H1 (cell line): Measurements from ENCODE around the gene MEF2C. TPM values are rescaled to one million over a fixed set of nuclear protein-coding genes. Genes with fewer than 3 reads are reported as not detected.
A peak's percentile ranks its signal among the peaks of the same experiment; 100 is the strongest.

Source experiments
- BACH1 ChIP-seq: IDR thresholded peaks from 2 replicates; pipeline ENCODE4 v1.6.1; 2012; ENCODE audit warnings: low read length, improper control_type of control experiment
- BRCA1 ChIP-seq: IDR thresholded peaks from 2 replicates; pipeline ENCODE4 v1.6.1; 2012; ENCODE audit warnings: low read depth, low read length, improper control_type of control experiment
- CBX8 ChIP-seq: fragments of 300-800, 300-1000 bp; sonication (generic); IDR thresholded peaks from 2 replicates; pipeline ENCODE4 v1.7.1; 2016; ENCODE audit warnings: low read depth, low read length, borderline replicate concordance
- FOSL1 ChIP-seq: IDR thresholded peaks from 2 replicates; pipeline ENCODE4 v1.6.1; 2011; ENCODE audit warnings: mild to moderate bottlenecking, low read depth, low read length, moderate library complexity; ENCODE audit not compliant: insufficient read depth
- GABPA ChIP-seq: IDR thresholded peaks from 2 replicates; pipeline ENCODE4 v1.6.1; 2011; ENCODE audit warnings: mild to moderate bottlenecking, low read length, moderate library complexity, borderline replicate concordance; ENCODE audit not compliant: insufficient read depth
- GTF2F1 ChIP-seq: IDR thresholded peaks from 2 replicates; pipeline ENCODE4 v1.6.1; 2012; ENCODE audit warnings: low read depth, low read length, improper control_type of control experiment, borderline replicate concordance
- HDAC2 ChIP-seq, 2 experiments: fragments of 300-600 bp in 1 of 2; sonication (generic) in 1 of 2; IDR thresholded peaks; 2 replicates each; pipeline ENCODE4 v1.6.1; 2011 to 2012; ENCODE audit warnings: low read depth in 2 of 2, low read length in 2 of 2, mild to moderate bottlenecking in 2 of 2, moderate library complexity in 2 of 2, borderline replicate concordance in 1 of 2, inconsistent platforms in 1 of 2
- JUN ChIP-seq: IDR thresholded peaks from 2 replicates; pipeline ENCODE4 v1.6.1; 2011; ENCODE audit warnings: low read depth, mild to moderate bottlenecking, improper control_type of control experiment, low read length
- KDM1A ChIP-seq: fragments of 200-600, 300-600 bp; sonication (generic); IDR thresholded peaks from 2 replicates; pipeline ENCODE4 v1.7.1; 2016; ENCODE audit warnings: mild to moderate bottlenecking, low read length, borderline replicate concordance
- KDM4A ChIP-seq: IDR thresholded peaks from one replicate; pipeline ENCODE4 v1.7.1; 2012; ENCODE audit warnings: low read depth, mild to moderate bottlenecking, moderate library complexity, low read length, inconsistent platforms; ENCODE audit not compliant: severe bottlenecking
- NRF1 ChIP-seq: IDR thresholded peaks from 2 replicates; pipeline ENCODE4 v1.6.1; 2011; ENCODE audit warnings: mild to moderate bottlenecking, low read depth, low read length, improper control_type of control experiment
- POU5F1 ChIP-seq: IDR thresholded peaks from 2 replicates; pipeline ENCODE4 v1.6.1; 2011; ENCODE audit warnings: low read depth, mild to moderate bottlenecking, low read length, moderate library complexity
- RBBP5 ChIP-seq: IDR thresholded peaks from 2 replicates; pipeline ENCODE4 v1.7.1; 2012; ENCODE audit warnings: low read depth, mild to moderate bottlenecking, inconsistent platforms, low read length, moderate library complexity, borderline replicate concordance
- RFX5 ChIP-seq: IDR thresholded peaks from 2 replicates; pipeline ENCODE4 v1.6.1; 2011; ENCODE audit warnings: low read depth, low read length, improper control_type of control experiment, borderline replicate concordance
- SAP30 ChIP-seq: fragments of 300-600 bp; sonication (generic); IDR thresholded peaks from 2 replicates; pipeline ENCODE4 v1.7.1; 2012; ENCODE audit warnings: low read length, moderate library complexity, mild to moderate bottlenecking, inconsistent platforms; ENCODE audit not compliant: insufficient read depth, insufficient replicate concordance
- SP2 ChIP-seq: IDR thresholded peaks from 2 replicates; pipeline ENCODE4 v1.6.1; 2012; ENCODE audit warnings: mild to moderate bottlenecking, low read length, inconsistent platforms
- TAF1 ChIP-seq: IDR thresholded peaks from 2 replicates; pipeline ENCODE4 v1.6.1; 2011; ENCODE audit warnings: mild to moderate bottlenecking, low read depth, low read length
- TAF7 ChIP-seq: optimal IDR thresholded peaks from 2 replicates; pipeline ENCODE3; 2011; ENCODE audit warnings: low read depth, mild to moderate bottlenecking, inconsistent platforms, low read length, moderate library complexity, borderline replicate concordance
- TCF12 ChIP-seq: IDR thresholded peaks from 2 replicates; pipeline ENCODE4 v1.6.1; 2011; ENCODE audit warnings: low read depth, mild to moderate bottlenecking, low read length
- TEAD4 ChIP-seq: IDR thresholded peaks from 2 replicates; pipeline ENCODE4 v1.6.1; 2012; ENCODE audit warnings: low read depth, low read length, inconsistent platforms, mixed read lengths
- polyA plus RNA-seq, 7 experiments: library from polyadenylated mRNA; depleted of rRNA in 3 of 7; stranded (reverse) in 5 of 7; unstranded in 2 of 7; fragments of >200 nt in 5 of 7; fragments of 200-250 nt in 2 of 7; gene quantifications; 1 replicate in 5 of 7; 2 replicates in 1 of 7; 4 replicates in 1 of 7; pipeline versions ENCODE4 v1.2.1 to v1.2.3, GENCODE V29; 2011 to 2013; ENCODE audit warnings: missing spikeins in 2 of 7, mixed read lengths in 2 of 7
- total RNA-seq: library from RNA; stranded (reverse); fragmentation: NEBNext Ultra II Directional; extraction: Animal tissue kit (Norgen Biotek cat#: 25700); gene quantifications from 2 replicates; pipeline ENCODE4 v1.2.1, GENCODE V29; 2021
- TF ChIP-seq, protein P1 (sequence below): IDR thresholded peaks from 2 replicates; pipeline ENCODE4 v1.6.1; 2011; ENCODE audit warnings: low read depth, mild to moderate bottlenecking, low read length; ENCODE audit not compliant: insufficient read depth
- TF ChIP-seq, protein P2 (sequence below), 3 experiments: IDR thresholded peaks; 1 replicate in 2 of 3; 2 replicates in 1 of 3; pipeline versions ENCODE4 v1.5.1 to v1.6.1; 2011; ENCODE audit warnings: low read length in 3 of 3, mild to moderate bottlenecking in 3 of 3, inconsistent platforms in 2 of 3, low read depth in 1 of 3, moderate library complexity in 1 of 3; ENCODE audit not compliant: insufficient read depth in 1 of 3; ENCODE audit errors: control extremely low read depth in 1 of 3

Gene MEF2C
- total and polyA plus RNA-seq, 2 of the 8 experiments (the other 6 are each of a cell fraction or from before 2014, with no cell fraction given): 0.59 to 0.99 TPM

GRCh38 chr5:88672644-88673252, 210.2 kb downstream of the MEF2C start (continued):
- TF ChIP-seq RFX5 (no peak), TEAD4 (no peak), FOSL1 (no peak), CBX8 (no peak), TAF7 (no peak), BACH1 (no peak), TCF12 (no peak), NRF1 (no peak), POU5F1 (no peak), RBBP5 (no peak), GABPA (peak; percentile 72; the same call in 1 of the 2 replicates), SP2 (no peak), TAF1 (no peak), KDM4A (peak; percentile 32), KDM1A (no peak), BRCA1 (no peak), JUN (no peak), HDAC2 (IDR thresholded peaks at IDR 0.05; ENCODE audit: borderline replicate concordance in 1 of 2, low read depth in 2 of 2, low read length in 2 of 2) (no peak; a peak in 1 of 4 replicates), SAP30 (no peak), GTF2F1 (no peak)
- TF ChIP-seq, protein P1, sequence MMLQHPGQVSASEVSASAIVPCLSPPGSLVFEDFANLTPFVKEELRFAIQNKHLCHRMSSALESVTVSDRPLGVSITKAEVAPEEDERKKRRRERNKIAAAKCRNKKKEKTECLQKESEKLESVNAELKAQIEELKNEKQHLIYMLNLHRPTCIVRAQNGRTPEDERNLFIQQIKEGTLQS: no peak
- TF ChIP-seq, protein P2, sequence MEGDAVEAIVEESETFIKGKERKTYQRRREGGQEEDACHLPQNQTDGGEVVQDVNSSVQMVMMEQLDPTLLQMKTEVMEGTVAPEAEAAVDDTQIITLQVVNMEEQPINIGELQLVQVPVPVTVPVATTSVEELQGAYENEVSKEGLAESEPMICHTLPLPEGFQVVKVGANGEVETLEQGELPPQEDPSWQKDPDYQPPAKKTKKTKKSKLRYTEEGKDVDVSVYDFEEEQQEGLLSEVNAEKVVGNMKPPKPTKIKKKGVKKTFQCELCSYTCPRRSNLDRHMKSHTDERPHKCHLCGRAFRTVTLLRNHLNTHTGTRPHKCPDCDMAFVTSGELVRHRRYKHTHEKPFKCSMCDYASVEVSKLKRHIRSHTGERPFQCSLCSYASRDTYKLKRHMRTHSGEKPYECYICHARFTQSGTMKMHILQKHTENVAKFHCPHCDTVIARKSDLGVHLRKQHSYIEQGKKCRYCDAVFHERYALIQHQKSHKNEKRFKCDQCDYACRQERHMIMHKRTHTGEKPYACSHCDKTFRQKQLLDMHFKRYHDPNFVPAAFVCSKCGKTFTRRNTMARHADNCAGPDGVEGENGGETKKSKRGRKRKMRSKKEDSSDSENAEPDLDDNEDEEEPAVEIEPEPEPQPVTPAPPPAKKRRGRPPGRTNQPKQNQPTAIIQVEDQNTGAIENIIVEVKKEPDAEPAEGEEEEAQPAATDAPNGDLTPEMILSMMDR (IDR thresholded peaks at IDR 0.05; ENCODE audit: control extremely low read depth in 1 of 3, insufficient read depth in 1 of 3, low read depth in 1 of 3, low read length in 3 of 3): no peak
- TF ChIP-seq, all 59 proteins: peak for 16
